ENCODE measurements around the gene NFASC.

DNA sequence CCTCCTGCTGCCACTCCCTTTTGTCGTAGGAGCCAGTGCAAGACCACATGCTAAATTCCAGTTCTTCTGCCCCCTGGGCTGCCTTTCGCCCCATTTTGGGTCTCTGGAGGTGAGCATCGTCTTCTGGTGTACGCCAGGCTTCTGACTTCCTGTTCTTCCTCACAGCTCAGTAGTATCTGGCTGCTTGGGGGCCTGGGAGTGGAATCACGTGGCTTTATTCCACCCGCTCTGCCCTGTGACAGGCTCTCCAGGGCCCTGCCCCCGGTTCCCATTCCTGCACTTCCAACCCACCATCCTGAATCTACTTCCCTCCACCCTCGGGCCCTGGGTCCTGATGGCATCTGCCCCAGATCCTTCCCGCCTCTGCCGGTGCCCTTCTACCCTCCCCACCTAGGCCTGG lies 3.6 kb downstream of the NFASC start:
- TF ChIP-seq EZH2 (IDR thresholded peaks at IDR 0.05; ENCODE audit: insufficient read depth, poor library complexity, severe bottlenecking) (no peak), EZH2phosphoT487 (IDR thresholded peaks at IDR 0.05; ENCODE audit: insufficient read depth, low read depth) (no peak)

All from GM23248 (cell line).